Stimulated activated CD4-positive, alpha-beta T cell treated with anti-CD3 and anti-CD28 coated beads, Interleukin-4, amount 100 ng/mL, for 1 hour (primary cell): Measurements from ENCODE around the gene SPNS3.

Experiments used
- DNase-seq: peaks from one replicate; pipeline ENCODE4 v3.0.0-alpha.2; 2020

Gene SPNS3

DNA sequence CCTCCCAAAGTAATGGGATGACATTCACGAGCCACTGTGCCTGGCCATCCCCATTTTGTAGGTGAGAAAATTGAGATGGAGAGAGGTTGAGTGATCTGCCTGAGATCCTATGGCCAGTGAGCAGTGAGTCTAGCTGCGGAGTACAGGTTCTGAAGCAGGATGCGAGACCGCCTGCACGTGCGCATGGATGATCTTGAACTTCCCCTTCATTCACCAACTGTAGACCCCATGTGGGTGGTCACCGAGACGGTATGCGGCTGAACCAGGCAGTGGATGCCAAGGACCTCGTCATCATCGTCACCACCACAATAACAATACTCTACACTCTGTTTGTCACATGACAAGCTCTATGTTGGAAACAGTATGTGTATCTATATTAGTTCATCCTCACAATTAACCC, 6.2 kb upstream of the SPNS3 start:
- DNase-seq, result no peak

DNA sequence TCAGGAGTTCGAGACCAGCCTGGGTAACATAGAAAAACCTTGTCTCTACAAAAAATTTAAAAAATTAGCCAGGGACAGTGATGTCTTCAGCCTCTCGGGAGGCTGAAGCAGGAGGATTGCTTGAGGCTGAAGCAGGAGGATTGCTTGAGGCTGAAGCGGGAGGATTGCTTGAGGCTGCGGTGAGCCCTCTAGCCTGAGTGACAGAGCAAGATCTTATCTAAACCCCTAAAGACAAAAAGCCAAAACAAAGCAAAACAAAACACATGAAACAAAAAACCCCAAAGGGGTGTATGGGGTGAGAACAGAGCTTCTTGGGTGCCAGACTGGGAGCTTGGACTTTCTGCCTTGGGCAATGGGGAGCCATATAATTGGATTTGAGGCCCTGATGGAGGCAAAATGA, 2.6 kb downstream of the SPNS3 start:
- DNase-seq, result no peak

- DNase-seq, result no peak
These were observed 3.1 kb downstream of the SPNS3 start for GRCh38 chr17:4436846-4437245.

DNA sequence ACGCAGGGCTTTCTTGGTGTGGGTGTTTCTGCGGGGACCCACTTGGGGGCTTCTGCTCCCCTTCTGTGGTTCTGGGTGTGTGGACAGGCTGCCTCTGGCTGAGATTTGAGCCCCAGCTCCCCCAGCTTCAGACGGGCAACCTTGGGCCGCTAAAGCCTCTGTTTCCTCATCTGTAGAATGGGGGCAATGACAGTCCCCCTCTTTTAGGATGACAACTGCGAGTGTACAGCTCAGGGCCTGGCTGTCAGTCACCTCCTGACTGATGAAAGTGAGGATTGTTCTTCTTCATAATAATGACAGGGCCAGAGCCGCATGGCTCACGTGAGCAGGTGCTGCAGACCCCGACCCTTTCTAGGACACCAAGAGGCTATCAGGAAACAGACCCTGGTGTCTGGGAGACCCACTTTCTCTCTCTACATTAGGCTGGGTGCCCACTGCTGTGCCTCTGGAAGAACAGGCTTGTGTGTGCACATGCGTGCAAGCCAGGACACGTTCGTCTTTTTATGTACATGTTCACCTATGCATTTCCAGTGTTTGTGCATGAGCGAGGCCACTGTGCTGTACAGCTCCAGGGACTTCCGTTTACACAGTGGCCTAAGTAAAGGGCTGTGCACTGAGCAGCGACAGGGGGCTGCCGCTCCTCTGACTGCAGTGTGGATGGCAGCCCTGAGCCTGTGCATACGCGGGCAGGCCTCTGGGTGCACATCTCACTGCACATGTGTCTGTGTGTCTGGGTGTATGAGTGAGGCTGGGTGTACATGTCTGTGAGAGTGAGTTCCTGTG, 4.6 kb downstream of the SPNS3 start:
- no peak for DNase-seq

GRCh38 chr17:4440021-4440420, 6.3 kb downstream of the SPNS3 start:
- no peak for DNase-seq

DNA sequence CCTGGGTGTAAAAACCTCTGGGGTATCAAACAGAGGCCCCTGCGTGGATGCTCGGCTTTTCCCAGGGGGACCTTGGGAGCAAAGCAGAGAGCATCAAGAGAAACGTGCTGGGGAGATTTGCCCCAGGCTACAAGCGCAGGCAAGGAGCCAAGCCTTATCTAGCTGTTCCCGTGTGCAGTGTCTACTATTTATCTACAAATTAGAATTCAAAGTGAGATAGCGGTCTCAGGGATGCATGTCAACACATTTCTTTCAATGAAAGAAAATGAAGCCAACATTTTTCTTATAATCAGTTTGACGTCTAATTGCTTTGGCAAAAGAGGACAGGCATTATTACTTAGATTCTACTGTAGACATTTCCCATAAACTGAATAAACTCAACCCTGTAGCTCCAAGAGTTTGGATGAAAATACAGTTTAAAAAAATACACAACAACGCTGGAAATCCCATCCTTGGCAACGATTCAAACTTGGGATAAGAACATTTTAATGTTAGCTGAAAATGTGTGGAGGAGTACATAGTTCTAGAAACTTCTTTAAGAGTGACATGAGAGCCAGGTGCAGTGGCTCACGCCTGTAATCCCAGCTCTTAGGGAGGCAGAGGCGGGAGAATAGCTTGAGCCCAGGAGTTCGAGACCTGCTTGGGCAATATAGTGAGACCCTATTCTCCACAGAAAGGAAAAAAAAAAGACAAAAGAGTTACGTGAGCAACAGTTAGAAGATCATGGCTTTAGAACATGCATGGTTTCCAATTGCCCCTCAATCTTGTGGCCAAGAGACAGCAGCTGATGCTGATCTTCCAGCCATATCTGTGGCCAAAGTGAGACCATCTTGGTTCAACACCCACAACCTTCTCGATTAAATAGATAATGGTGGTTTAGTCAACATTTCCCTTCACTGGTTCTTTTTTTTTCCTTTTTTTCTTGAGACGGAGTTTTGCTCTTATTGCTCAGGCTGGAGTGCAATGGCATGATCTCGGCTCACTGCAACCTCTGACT, 7.2 kb downstream of the SPNS3 start:
- DNase-seq, result no peak

- no peak for DNase-seq
These were observed 8.8 kb downstream of the SPNS3 start for GRCh38 chr17:4442582-4442981.

GRCh38 chr17:4443476-4443875, 9.7 kb downstream of the SPNS3 start:
- DNase-seq, result no peak

DNA sequence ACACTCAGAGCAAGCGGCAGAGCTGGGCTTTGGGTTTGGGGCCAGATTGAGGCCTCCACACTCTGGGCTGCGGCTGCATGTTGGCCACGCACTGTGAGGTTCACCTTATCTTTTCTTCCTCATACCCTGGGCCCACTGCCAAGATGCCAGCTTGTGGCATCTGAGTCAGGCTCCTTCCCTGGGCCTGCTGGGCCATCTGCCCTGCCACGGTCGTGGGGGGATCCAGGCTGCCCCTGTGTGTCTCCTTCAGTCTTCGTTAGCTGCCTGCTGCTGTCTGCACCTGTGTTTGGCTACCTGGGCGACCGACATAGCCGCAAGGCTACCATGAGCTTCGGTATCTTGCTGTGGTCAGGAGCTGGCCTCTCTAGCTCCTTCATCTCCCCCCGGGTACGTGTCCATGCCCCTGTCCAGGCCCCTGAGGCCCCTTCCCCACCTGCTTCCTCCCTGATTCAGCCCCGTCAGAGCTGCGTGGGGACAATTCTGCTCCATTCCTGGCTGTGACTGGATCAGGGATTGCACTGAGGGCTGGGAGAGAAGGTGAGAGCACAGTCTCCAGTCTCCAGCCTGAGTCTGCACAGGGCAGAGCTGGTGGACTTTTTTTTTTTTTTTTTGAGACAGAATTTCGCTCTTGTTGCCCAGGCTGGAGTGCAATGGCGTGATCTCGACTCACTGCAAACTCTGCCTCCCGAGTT, 11.2 kb downstream of the SPNS3 start:
- DNase-seq, result no peak

GRCh38 chr17:4445731-4446130, 12.0 kb downstream of the SPNS3 start:
- DNase-seq, result no peak

GRCh38 chr17:4446326-4447071, 12.8 kb downstream of the SPNS3 start:
- DNase-seq, result no peak

GRCh38 chr17:4448197-4448980, 14.6 kb downstream of the SPNS3 start:
- no peak for DNase-seq

DNA sequence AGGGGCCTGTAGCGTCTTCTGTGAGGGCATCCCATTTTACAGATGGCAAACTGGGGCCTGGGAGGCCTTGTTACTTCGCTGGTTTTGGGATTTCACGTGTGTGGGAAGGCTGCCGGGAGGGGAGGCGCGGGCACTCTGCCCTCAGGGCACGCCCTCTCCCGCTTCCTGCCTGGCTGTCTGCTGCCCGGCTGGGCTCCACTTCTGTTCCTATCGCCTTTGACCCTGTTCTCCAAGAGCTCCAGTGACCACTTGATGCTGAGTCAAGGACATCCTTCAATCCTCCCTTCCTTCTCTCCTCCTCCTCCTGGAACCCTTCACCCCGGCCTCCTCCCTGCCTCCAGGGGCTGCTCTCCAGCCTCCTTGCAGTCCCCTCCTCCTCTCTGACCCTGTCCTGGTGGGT, 16.0 kb downstream of the SPNS3 start:
- DNase-seq, result no peak

DNA sequence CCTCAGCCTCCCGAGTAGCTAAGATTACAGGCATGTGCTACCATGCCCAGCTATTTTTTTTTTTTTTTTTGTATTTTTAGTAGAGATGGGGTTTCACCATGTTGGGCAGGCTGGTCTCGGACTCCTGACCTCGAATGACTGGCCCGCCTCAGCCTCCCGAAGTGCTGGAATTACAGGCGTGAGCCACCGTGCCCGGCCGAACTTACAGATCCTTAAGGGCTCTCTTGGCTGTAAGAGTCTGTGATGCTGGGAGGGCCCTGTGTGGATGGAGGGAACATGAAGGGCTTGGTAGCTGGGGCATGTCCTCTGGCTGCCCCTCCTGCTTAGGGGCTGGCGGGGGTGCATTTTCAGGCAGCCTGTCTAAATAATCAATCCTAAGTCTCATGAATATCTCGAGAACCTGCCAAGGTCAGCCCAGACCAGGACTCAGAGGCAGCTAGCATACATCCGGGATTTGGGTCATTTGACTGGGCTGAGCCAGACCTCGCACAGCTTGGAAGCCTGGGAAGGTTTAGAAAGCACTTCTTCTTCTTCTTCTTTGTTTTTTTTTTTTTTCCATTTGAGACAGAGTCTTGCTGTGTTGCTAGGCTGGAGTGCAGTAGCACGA, 17.1 kb downstream of the SPNS3 start:
- no peak for DNase-seq

DNA sequence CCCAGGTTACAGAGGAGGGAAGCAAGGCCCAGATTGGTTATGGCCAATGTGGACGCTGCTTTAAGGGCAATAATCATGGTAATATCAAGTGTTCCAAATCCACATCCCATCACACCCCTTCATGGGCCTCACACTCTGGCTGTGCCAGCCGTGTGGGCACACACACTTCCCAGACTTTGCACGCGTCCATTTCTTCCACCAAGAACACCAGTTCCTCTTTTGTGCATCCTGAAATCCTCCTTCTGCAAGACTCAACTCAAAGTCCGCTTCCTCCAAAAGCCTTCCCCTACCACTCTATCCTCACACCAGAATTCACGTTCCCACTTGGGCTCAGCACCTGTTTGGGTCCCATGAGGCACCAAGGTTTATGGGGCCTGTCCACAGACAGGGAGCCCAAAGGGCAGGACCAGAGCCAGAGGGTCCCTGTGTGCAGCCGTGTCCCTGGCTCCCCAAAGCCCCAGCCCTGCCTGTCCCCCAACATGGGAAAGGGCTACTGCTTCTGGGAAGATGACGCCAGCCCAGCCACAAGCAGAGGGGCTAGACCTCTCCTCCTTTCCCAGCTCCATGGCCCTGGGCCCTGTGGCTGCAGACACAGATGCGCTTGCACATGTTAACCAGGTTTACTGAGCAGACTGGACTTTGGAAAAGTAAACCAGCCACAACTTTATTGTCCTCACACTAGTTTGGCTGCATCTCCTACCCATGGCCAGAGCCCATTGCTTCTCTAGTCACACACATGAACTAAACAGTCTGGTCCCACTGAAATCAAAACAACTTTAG, 20.3 kb downstream of the SPNS3 start:
- DNase-seq, result no peak

GRCh38 chr17:4460661-4461060, 26.9 kb downstream of the SPNS3 start:
- DNase-seq, result no peak

- DNase-seq, result no peak
These were observed 30.2 kb downstream of the SPNS3 start for GRCh38 chr17:4463818-4464476.

DNA sequence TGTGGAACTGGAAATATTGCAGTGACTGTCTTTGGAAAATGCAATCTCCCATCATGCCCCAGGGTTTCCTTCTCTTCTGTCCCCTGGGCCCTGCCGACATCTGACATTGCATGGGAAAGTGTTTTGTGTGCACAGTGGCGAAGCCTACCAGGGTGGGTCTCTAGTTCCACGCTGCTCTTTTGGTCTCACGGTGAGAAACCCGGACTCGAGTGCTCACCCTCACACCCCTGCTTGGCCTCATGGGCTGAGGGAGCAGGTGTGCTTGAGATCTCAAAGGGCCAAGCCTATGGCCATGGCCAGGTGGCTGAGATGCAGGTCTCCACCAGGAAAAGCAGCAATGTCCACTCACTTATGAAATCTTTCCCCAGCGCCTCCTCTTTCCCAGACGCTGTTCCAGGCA, 32.0 kb downstream of the SPNS3 start:
- no peak for DNase-seq

- no peak for DNase-seq
These were observed 33.5 kb downstream of the SPNS3 start for GRCh38 chr17:4467287-4467686.

- no peak for DNase-seq
These were observed 35.8 kb downstream of the SPNS3 start for GRCh38 chr17:4469552-4469951.
